HG03039 (cell line): ENCODE data around the gene VIPR2.

Experiments
- ATAC-seq: cut with Tn5 transposase; IDR thresholded peaks from one replicate; pipeline ENCODE4 v1.9.1; 2021; ENCODE audit warnings: mild to moderate bottlenecking, moderate library complexity; ENCODE audit not compliant: unreplicated experiment

The VIPR2 gene

GRCh38 chr7:159068893-159069448, 75.7 kb downstream of the VIPR2 start:
- ATAC-seq = no peak

GRCh38 chr7:159068488-159068811, 76.2 kb downstream of the VIPR2 start:
- ATAC-seq = no peak

GRCh38 chr7:159067576-159068487, 76.8 kb downstream of the VIPR2 start:
- no peak for ATAC-seq

GRCh38 chr7:159066816-159067575, 77.7 kb downstream of the VIPR2 start:
- ATAC-seq = no peak

GRCh38 chr7:159065852-159066480, 78.7 kb downstream of the VIPR2 start:
- no peak for ATAC-seq

GRCh38 chr7:159064816-159065510, 79.7 kb downstream of the VIPR2 start:
- ATAC-seq = no peak

GRCh38 chr7:159064121-159064815, 80.4 kb downstream of the VIPR2 start:
- no peak for ATAC-seq

GRCh38 chr7:159063046-159063840, 81.4 kb downstream of the VIPR2 start:
- ATAC-seq = no peak

- no peak for ATAC-seq
These were observed 82.1 kb downstream of the VIPR2 start for GRCh38 chr7:159062569-159062968.

GRCh38 chr7:159061674-159062212, 82.9 kb downstream of the VIPR2 start:
- ATAC-seq = no peak

- no peak for ATAC-seq
These were observed 83.5 kb downstream of the VIPR2 start for GRCh38 chr7:159061209-159061608.

GRCh38 chr7:159060440-159060839, 84.2 kb downstream of the VIPR2 start:
- ATAC-seq = no peak

- no peak for ATAC-seq
These were observed 85.0 kb downstream of the VIPR2 start for GRCh38 chr7:159059629-159060028.

GRCh38 chr7:159057647-159058046, 87.0 kb downstream of the VIPR2 start:
- no peak for ATAC-seq

- no peak for ATAC-seq
These were observed 87.9 kb downstream of the VIPR2 start for GRCh38 chr7:159056737-159057136.

GRCh38 chr7:159051916-159052315, 92.8 kb downstream of the VIPR2 start:
- ATAC-seq = no peak

GRCh38 chr7:159050704-159051103, 94.0 kb downstream of the VIPR2 start:
- ATAC-seq = no peak

- ATAC-seq = no peak
These were observed 95.2 kb downstream of the VIPR2 start for GRCh38 chr7:159049266-159050025.
